ENCODE measurements around the gene RBM34. TPM values are rescaled to one million over a fixed set of nuclear protein-coding genes. Genes with fewer than 3 reads are reported as not detected.

The RBM34 gene
- polyA plus RNA-seq, 3 donors = 20.5 to 25.7 (median 22.5) TPM

- no peak overlapping the region for H3K4me3 Mint-ChIP-seq
- Histone ChIP-seq H3K9me3 (replicated peaks in 1 of 2; ENCODE audit: control insufficient read depth in 1 of 2, insufficient read depth in 1 of 2, low read length in 2 of 2) (no peaks in the 10 kb centered on the region), H3K79me2 (ENCODE audit: insufficient read depth, low read length) (no peaks in the 10 kb centered on the region), H3K9ac (ENCODE audit: insufficient read depth, low read length, poor library complexity, severe bottlenecking) (no peak overlapping the region), H3K4me3 (replicated peaks in 1 of 3; ENCODE audit: low read depth in 2 of 3, low read length in 3 of 3) (no peak overlapping the region), H3K27me3 (ENCODE audit: control insufficient read depth in 2 of 2, insufficient read depth in 2 of 2, low read length in 2 of 2) (no peaks in the 10 kb centered on the region), H3K27ac (ENCODE audit: low read depth in 1 of 2, low read length in 2 of 2) (no peak overlapping the region), H4K20me1 (ENCODE audit: insufficient read depth, low read length) (peaks cover 5% of the 10 kb centered on the region), H3K4me2 (replicated peaks; ENCODE audit: extremely low read depth, low read length, poor library complexity, severe bottlenecking) (no peak overlapping the region), H2AFZ (ENCODE audit: insufficient read depth, low read depth, low read length, poor library complexity, severe bottlenecking) (no peak overlapping the region), H3K4me1 (ENCODE audit: control insufficient read depth in 1 of 2, insufficient read depth in 2 of 2, low read length in 2 of 2) (no peaks in the 10 kb centered on the region), H3K36me3 (replicated peaks in 1 of 2; ENCODE audit: control insufficient read depth in 1 of 2, insufficient read depth in 2 of 2, low read length in 2 of 2) (peaks cover 77 to 94% of the 10 kb centered on the region in 2 donors)
- H3K4me1 Mint-ChIP-seq = no peaks in the 10 kb centered on the region
- H3K9me3 Mint-ChIP-seq = peaks cover 0 to 2% (median 0%) of the 10 kb centered on the region in 7 donors
- no peak for DNase-seq
- 100% methylated on average over 4 of the region's 4 CpGs for WGBS (ENCODE audit: insufficient coverage)
- intact Hi-C loops (cut with micrococcal nuclease) = no loop called here
- TF ChIP-seq CTCF (IDR thresholded peaks at IDR 0.05) = no peak
- peaks cover 80 to 92% of the 10 kb centered on the region in 2 donors for H3K36me3 Mint-ChIP-seq
- H3K27ac Mint-ChIP-seq = no peak overlapping the region
- no peaks in the 10 kb centered on the region for H3K27me3 Mint-ChIP-seq (ENCODE audit: low read depth in 3 of 3)
Observed at GRCh38 chr1:235142991-235143390, 18.1 kb downstream of the RBM34 start.

GRCh38 chr1:235139315-235139714 is 21.7 kb downstream of the RBM34 start:
- peak overlapping the region in 1 of 2 donors; percentile 36 for H3K27ac ChIP-seq (ENCODE audit: low read depth in 1 of 2, low read length in 2 of 2)
- no peak for TF ChIP-seq CTCF (IDR thresholded peaks at IDR 0.05)
- no peaks in the 10 kb centered on the region for H3K79me2 ChIP-seq (ENCODE audit: insufficient read depth, low read length)
- H3K27ac Mint-ChIP-seq = no peak overlapping the region
- H3K27me3 Mint-ChIP-seq (ENCODE audit: low read depth in 3 of 3) = no peaks in the 10 kb centered on the region
- H3K36me3 Mint-ChIP-seq = peaks cover 82 to 95% of the 10 kb centered on the region in 2 donors
- peaks cover 0 to 2% (median 0%) of the 10 kb centered on the region in 7 donors for H3K9me3 Mint-ChIP-seq
- WGBS (ENCODE audit: insufficient coverage) = 94% methylated on average over 2 of the region's 5 CpGs
- peaks cover 75 to 95% of the 10 kb centered on the region in 2 donors for H3K36me3 ChIP-seq (replicated peaks in 1 of 2; ENCODE audit: control insufficient read depth in 1 of 2, insufficient read depth in 2 of 2, low read length in 2 of 2)
- intact Hi-C loops (cut with micrococcal nuclease) = no loop called here
- H3K9ac ChIP-seq (ENCODE audit: insufficient read depth, low read length, poor library complexity, severe bottlenecking) = no peak overlapping the region
- H3K4me1 Mint-ChIP-seq = peaks cover 3% of the 10 kb centered on the region
- H3K4me1 ChIP-seq (ENCODE audit: control insufficient read depth in 1 of 2, insufficient read depth in 2 of 2, low read length in 2 of 2) = no peaks in the 10 kb centered on the region
- H4K20me1 ChIP-seq (ENCODE audit: insufficient read depth, low read length) = no peaks in the 10 kb centered on the region
- H3K4me3 Mint-ChIP-seq = no peak overlapping the region
- no peaks in the 10 kb centered on the region for H3K27me3 ChIP-seq (ENCODE audit: control insufficient read depth in 2 of 2, insufficient read depth in 2 of 2, low read length in 2 of 2)
- no peak overlapping the region for H3K4me3 ChIP-seq (replicated peaks in 1 of 3; ENCODE audit: low read depth in 2 of 3, low read length in 3 of 3)
- no peaks in the 10 kb centered on the region for H3K9me3 ChIP-seq (replicated peaks in 1 of 2; ENCODE audit: control insufficient read depth in 1 of 2, insufficient read depth in 1 of 2, low read length in 2 of 2)
- no peak overlapping the region for H2AFZ ChIP-seq (ENCODE audit: insufficient read depth, low read depth, low read length, poor library complexity, severe bottlenecking)
- DNase-seq = no peak
- H3K4me2 ChIP-seq (replicated peaks; ENCODE audit: extremely low read depth, low read length, poor library complexity, severe bottlenecking) = no peak overlapping the region
